Measurements from ENCODE around the gene PDZRN3.

PDZRN3 gene

DNA sequence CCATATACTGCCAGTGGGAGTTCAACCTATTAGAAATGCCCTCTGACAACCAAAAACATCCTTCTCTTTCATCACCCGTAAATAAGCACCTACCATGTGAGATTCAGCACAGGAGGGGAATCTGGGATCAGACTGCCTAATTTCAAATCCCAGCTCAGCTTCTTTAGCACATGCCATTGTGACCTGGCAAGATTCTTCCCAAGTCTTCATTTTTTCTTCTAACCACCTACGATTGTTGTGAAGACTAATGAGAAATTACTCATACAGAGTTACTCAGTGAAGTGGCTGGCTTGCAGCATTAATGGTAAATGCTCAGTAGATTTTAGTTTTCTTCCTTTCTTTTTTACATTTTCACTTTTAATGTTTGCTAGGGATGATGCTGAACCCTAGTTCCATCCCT, 176.7 kb downstream of the PDZRN3 start:
- DNase-seq = no peak

DNA sequence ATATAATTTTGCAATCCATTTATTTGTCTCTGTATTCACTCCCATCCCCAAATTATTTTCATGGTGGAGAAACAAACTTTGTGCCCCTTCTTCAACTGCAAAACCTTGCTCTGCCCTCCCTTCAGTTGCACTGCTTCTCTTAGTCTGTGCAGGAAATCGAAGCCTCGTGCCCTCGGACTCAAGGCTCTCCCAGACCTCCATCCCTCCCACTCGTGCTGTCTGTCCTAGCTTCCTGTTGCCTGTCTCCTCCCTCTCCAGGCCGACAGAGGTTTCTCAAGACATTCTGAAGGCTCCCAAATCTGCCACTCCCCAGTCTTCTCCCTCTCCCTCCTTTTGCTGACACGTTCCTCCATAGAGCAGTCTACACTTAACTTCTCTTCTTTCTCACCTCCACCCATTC, 177.6 kb downstream of the PDZRN3 start:
- no peak for DNase-seq

DNA sequence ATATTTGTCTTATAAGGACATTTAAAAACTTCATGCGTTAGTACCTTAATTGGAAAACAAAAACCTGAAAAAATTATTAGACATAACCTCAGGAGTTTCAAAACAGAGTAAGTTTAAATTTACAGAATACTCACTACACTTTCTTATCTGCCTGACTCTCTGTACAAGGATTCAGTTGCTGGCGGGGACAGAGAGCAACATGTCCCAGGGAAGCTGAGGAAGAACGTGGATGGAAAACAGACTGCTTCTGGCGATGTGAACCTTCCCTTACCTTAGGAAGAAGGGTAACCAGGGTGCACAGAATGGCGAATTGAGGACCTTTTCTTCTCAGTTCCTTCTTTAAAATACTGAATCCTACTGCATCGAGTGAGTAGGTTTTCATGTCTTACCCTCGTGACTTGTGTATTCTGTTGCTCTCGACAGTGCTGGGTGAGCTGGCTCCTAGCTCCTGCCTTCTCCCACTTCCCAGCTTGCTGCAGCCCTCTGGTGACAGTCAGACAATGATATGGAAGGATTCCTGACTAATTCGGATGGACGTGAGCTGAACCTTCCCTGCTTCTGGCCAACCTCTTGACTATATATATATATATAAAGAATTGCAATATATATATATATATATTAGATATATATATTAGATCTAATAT, 178.2 kb downstream of the PDZRN3 start:
- no peak for DNase-seq

DNA sequence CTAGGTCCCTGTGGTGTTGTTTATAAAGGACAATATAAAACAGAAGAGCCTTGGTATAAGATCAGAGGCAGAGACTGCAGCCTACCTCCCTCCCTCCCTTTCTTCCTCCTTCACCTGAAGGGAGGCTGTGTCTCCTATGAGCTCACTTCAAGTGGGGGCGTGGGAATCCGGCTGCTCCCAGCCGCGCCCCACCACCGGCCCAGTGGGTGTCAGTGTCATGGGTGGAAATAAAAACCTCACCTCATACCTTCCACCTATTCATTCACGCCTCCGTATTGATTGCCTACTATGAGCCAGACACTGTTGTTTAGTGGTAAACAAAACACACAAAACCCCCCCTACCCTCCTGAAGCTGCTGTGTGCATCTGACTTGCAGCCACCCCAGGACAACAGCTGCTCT, 181.9 kb downstream of the PDZRN3 start:
- no peak for DNase-seq

DNA sequence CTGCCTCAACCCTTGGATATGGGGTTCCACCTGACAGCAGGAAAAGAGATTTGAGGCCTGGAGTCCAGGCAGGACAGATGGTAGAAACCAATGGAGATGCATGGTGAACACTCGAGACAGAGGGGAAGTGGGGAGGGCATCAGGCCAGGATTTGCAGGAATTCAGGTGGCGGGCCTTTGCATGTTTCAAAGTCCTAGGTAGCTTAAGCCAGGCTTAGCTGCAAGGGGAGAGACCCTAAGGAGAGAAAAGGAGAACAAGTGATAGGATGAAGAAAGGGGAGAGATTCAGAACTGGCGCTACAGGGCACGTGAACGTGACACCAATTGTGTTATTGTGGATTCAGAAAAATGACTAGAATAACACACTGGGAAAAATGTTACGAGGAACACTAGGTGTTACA, 182.6 kb downstream of the PDZRN3 start:
- no peak for DNase-seq

DNA sequence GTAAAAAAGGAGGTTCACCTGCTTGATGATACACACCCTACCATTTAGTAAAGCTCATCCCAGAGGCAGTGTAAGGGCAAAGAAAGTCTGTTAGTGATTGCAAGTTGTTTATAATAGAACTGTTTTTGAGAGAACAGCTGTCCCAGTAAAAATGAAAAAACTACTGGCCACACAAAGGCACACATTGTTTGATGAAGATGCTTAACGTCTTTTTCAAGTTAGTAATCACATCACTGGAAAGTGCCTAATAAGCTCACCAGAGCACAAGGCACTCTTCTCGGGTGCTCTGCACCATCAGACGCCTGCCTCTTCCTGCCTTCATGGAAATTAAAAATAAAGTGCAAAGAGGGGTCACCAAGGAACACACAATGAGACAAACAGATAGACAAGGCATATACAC, 186.9 kb downstream of the PDZRN3 start:
- DNase-seq = no peak

DNA sequence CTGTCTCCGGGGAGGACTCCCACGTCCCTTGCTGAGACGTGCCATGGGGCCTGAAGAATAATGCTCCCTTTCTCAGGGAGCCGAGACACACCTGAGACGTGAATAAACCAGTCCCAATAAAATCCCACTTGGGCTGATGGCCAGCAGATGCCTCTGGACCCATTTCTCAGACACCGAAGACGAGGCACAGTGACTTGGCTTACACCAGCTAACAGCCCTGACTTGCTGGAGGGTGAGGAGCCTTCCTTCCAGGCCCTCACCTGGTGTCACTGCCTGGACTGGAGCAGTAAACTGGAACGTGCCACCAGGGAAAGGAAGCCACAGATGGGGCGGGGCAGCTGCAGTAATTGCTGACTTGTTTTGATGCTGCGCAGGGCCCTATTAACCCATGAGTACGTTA, 189.7 kb downstream of the PDZRN3 start:
- no peak for DNase-seq

DNA sequence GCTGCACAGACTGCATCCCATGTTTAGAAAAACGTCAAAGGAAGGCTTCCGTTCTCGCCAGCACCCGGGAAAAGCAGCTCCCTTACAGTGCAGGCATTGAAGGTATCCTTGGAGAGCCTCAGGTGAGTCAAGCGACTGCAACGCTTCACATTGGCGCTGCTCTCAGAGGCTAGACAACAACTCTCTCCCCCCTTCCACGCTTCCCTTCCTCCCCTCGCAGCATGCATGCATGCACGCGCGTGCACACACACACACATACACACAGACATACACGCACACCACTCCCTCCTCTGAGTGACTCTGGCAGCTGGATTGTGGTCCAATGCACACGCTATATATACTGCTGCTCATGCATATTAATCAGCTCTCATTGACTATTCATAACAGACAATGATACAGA, 191.1 kb downstream of the PDZRN3 start:
- no peak for DNase-seq

DNA sequence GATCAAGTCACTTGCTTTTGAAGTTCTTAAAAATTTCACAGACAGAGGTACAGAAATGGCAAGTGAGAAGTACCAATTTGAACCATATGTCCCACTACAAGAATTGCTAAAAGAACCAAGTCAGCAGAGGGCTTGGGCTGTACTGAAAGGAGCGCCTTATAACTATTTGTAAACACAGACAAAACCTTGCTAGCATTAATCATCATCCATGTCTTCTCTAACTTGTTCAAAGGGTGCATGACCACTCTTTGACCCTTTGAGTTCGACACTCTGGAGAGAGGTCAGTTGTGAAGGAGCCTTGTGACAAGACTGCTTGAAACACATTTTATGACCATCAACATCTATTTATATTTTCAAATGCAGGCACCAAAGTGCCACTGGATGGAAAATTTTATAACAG, 191.7 kb downstream of the PDZRN3 start:
- DNase-seq = no peak

DNA sequence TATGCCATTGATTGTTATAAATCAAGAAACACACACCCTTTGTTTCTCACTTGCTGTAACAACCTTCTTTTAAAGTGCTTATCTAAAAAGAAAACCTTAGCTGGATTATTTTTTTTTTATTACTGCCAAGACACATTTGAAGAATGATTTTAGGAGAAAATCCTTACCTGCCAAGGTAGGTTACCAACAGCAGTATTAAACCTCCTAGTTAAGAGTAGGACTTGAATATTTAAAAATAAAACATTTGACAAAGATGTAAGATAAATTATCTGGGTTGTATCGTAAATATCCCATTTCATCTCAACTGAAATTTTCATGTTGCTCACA, 192.1 kb downstream of the PDZRN3 start:
- no peak for DNase-seq

DNA sequence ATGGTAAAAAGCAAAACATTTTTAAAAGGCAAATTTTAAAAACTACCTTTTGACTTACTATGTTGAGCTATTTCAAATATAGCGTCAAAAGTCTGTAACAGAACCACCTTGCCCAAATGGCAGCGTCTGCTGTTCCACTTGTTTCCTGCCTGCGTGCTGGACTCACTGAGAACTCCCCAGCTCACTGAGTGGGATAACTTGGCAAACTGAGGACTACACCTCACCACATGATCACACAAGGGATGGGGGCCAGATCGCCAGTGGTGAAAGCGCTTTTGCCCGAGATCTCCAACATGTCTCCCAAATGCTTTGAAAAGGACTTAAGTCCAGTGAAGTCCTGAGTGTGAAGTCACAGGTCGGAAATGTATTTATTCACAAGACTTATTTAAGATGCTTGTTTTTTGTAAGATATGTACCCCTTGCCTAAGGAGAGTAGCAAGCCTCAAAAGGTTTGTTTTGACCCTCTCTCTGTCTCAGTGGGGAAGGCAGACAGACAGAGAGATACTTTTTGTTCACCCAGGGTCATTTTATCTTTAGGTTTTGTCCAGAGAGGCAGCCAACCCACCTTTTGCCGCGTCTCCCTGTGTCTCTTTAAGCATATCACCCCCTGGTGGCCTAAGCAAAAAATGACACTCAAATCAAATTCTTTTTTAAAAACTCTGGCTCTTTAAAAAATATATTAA, 192.6 kb downstream of the PDZRN3 start:
- no peak for DNase-seq

DNA sequence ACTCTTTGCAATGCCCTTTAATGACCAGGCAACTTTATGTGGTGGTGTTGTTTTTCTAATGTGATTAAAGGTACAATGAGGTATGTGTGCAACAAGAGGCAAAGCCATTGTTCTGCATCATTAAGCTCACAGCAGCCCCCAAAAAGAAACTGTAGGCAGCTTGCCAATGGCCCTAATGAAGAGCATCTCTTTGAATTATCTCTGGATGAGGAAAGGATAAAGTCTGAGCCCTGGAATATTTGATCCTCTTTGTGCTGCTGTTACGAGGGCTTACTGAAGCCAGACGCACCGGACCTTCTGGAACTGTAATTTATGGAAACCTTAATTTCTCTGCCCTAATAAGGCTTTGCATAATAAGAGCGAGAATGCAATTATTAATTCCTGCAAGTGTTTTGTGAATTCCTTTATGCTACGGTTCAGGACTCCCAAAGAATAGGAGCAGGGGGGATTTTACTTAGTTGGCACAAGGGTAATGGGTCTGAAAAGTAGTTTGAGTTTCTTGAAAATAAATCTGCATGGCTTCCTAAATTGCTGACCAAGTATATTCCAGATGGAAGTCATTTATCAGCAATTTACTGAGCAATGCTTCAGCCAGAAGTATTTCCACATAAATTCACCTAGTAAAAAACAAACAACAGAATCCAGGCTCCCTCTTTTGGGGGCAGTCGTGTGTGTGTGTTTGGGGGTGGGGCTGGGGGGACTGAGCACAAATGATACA, 193.4 kb downstream of the PDZRN3 start:
- DNase-seq = no peak

DNA sequence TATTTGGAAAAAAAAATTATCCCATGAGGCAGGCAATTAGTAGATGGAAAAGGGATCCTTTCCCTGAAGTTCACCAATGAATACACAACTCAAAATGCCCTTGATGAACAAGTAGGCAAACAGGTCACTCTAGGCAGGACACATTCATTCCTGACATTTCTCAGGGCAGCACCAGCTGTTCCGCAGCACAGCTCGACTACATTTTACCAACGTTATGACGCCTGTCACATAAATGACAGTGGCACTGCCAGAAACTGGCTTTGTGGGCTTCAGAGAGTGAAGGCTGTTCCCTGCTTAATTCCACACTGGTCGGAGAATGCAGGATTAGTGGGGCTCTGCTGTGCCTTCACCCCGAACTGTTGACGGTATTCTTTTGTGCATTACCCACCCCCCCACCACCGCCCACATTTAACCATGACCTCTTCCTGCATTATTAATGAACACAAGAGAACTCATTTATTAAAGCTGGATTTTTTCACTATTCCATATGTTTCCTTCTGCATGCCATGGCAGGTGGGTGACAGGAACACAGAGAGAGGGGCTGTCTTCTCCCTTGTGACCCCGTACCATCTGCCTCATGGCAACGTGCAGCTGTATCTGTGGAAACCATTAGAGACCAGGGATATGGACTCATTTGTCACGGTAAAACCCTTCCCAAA, 197.6 kb downstream of the PDZRN3 start:
- DNase-seq = no peak

DNA sequence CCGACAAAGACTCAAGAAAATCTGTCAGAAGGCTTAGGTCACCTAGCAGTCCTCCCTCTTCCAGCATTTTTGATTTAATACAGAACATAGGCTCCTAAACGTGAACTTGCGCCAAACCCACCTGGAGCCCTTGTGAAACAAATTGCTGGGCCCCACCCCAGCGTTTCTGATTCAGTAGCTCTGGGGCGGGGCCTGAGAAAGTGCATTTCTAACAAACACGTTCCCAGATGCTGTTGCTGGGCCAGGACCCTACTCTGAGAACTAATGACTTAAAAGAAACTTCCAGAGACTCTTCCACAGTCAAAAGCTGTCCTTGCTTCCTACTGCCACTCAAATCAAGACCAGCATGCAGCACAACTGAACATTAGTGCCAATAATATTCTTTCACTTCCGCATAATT, 198.1 kb downstream of the PDZRN3 start:
- no peak for DNase-seq

DNA sequence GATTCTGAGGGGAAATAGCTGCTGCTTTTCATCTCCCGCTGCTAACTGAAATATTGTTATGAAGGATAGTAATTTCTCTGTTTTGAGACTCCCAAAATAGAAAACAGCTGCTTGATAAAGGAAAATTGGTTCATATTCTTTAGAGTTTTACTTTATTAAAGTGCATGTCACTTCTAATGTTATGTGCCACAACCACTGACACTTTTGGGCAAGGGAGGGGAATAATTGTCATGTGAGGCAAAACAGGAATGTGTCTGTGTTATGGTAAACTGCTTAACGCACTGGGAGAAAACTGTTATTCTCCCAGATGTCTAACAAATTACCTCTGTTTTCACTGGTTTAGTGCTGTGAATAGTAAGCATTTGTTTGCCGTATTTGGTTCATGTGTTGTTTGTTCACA, 201.6 kb downstream of the PDZRN3 start:
- no peak for DNase-seq

DNA sequence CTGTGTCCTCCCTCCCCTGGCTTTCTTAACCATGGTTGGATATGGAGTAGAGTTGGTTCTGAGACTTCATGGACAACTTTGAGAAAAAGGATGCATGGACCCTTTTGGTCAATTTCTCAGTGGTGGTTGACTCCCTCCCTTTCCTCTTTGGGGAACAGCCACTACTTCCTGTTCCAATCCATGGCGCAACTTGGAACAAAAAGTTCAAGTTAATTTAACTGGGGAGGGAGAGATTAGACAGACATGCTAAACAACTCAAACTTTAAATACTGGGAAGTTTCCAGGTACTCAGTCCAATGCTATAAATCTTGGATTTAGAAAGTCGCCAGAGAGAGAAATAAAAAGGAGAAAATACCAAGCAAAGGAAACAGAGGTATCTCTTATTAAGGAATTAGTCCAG, 202.2 kb downstream of the PDZRN3 start:
- DNase-seq = no peak

DNA sequence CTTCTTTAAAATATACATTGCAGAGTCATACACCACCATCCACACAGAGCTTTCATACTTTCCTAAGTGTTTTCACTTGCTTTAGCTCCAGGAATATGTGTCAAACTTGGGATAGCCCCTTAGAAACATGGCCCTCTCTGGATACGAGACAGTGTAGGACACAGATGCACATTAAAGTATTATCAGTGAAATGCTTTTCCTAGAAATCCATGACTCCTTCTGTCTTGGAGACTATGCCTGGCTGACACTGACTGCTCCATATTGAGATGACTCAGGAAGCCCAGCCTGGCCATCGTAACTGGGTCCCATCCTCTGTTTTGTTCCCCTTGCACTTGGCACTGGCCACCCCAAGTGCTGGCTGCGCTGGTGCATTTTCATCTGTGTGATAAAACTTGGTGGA, 204.8 kb downstream of the PDZRN3 start:
- no peak for DNase-seq

DNA sequence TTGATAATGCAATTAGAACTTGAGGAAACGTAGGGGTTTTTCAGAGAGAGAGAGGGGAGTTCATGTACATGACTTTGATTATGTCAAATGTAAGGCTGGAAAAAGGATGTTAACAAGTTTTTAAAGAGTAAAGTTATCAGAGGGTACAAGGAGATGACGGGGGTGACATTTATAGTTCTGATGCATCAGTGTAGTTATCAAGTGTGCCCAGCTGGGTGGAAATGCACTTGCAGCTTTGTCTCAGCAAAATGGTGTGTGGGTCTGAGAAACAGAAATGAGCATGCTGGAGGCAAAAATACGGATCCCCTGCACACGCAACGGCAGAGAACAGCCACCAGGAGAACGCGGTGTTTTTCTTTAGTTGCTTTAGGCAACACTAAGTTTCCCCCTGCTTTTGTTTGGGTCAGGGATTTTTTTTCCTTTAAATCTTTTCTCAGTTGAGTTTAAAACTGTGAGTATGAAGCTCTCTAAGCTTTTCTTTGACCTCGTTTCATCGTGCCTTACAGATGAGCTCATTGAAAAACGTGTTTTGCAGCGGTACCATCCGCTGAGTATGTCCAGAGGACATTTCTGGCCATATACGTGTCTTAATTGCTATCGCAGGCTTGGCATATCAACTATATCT, 205.4 kb downstream of the PDZRN3 start:
- DNase-seq = no peak

DNA sequence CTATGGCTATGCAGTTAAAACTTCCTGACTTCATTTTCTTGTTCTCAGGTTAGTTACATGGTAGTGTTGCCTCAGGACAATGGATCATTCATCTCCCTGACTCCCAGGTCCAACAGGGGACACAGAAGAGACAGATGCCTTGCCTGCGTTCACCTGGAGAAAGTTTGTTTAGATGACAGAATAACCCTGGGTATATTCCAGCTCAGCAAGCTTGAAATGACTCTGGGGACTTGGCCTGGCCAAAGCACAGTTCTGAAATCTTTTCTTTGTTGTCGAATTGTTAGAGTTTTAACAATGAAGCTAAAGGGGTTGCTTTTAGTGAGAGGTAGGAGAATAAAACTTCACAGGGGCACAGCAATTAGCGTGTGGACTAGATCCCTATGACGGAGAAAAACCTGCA, 206.1 kb downstream of the PDZRN3 start:
- no peak for DNase-seq

DNA sequence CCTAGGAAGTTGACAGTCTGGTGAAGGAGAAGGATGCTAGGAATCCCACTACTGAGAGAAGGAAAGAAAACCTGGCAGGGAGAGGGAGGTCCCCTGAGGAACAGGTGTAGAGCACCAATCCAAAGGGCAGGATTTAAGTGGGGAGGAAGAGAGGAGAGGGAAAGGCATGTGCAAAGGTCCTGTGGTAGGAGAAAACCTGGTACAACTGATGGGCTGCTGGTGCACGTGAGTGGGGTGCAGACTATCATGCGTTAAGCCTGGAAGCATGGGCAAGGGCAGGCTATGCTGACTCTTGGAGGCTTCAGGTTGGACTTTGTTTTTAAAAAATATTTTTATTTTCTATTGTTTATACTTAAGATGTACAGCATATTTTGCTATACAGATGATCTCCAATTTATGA, 209.6 kb downstream of the PDZRN3 start:
- DNase-seq = no peak

DNA sequence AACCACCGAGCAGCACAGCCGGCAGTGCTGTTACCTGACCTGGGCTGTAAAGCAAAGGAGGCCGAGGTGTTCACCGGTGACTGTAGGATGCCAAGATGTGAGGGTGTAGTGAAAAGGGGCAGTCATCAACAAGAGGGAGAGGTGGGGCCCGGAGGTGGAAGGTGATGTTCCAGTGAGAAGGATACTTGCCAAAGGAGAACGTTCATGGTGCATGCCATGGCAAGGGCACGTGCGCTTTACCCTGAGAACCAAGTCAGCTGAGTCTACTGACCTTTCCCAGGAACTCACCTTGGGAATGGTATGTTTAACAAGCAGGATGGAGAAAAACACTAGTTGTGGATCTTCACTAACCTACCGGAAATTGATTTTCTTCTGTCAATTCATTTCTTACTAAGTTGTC, 211.1 kb downstream of the PDZRN3 start:
- no peak for DNase-seq

DNA sequence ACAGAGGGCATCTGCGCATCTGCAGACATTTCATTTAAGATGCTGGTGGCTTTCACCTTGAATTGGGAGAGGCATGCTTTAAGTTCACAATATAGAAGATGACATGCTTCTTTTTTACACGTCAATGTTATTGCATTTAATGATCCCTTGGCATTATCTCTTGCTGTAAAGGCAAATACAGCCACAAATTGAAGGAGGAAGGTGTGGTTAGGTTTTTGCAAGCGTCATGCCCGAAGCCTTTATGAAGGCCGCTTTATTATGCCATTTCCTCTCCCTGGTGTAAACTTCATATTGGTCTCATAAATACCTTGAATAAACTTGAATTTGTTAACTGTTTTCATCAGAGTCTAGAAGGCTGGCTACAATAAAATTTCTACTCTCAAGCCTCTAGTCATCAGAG, 212.7 kb downstream of the PDZRN3 start:
- no peak for DNase-seq

DNA sequence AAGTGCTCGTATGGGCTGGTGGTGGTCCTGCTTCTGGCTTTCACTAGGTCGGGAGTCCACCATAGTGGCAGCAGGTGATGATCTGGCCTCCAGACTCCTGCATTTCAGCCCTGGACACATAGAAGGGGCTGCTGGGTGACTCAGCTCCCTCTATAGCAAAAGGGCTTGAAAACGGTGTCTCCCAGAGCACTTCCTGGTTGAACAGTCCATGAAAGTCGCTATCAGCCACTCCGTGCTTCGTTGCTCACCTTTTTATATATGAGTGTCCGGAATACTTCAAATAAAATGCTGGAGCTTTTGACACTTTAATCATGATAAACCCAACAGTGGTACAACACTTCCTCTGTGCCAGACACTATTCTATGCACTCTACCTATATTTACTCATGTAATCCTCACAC, 213.2 kb downstream of the PDZRN3 start:
- DNase-seq = no peak

Data from NCI-H1930 (cell line).